ENCODE results near the gene OSGEP.
"Not testable (repeated sequence)": the region's sequence is repeated elsewhere in the genome, so short reads cannot be mapped to it uniquely, and the experiment has no call there.

The OSGEP gene

DNA sequence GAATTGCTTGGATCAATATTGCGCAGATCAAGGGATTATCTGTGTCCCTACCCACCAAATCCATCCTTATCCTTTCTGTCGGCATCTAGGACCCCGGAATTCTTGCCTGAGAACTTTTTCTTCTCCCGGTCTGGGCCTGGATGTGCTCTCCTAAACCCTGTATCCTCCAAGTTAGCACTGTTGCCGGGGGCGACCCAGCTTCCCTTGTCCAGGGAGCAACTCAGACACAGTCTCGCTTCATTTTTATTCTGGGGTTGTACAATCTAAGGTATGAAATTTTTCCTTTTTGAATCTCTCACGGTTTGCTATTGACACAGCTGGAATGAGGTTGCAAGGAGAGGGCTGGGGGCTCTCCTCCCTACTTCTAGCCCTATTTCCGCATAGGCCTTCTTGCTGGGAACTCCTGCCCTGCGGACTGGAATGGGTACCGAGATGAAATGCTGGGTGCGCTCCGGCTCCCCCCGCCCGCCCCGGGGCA lies 14.2 kb upstream of the OSGEP start:
- H3K4me1 ChIP-seq (ENCODE audit: control insufficient read depth, low read depth, low read length) = peaks cover 13% of the 10 kb centered on the region
- no peaks in the 10 kb centered on the region for H3K9me3 ChIP-seq (ENCODE audit: control insufficient read depth, low read depth, low read length)
- H3K4me3 ChIP-seq (ENCODE audit: low read length) = peak overlapping the region; percentile 86
- peaks cover 16% of the 10 kb centered on the region for H3K36me3 ChIP-seq (ENCODE audit: control insufficient read depth, low read depth, low read length)
- no peaks in the 10 kb centered on the region for H3K27me3 ChIP-seq (ENCODE audit: control insufficient read depth, insufficient read depth, low read length)
- H3K9ac ChIP-seq (ENCODE audit: low read length) = peak overlapping the region; percentile 92
- no peak overlapping the region for H3K27ac ChIP-seq (ENCODE audit: low read length)

GRCh38 chr14:20461225-20462141 lies 6.9 kb upstream of the OSGEP start, which contains the start of gene PIP4P1:
Gene PIP4P1 (minus strand): TSS chr14:20461434. CDS start chr14:20461325, 109 bp downstream.
- Histone ChIP-seq H3K27me3 (ENCODE audit: control insufficient read depth, insufficient read depth, low read length) (no peaks in the 10 kb centered on the region), H3K4me1 (ENCODE audit: control insufficient read depth, low read depth, low read length) (peaks cover 7% of the 10 kb centered on the region), H3K9me3 (ENCODE audit: control insufficient read depth, low read depth, low read length) (no peaks in the 10 kb centered on the region), H3K36me3 (ENCODE audit: control insufficient read depth, low read depth, low read length) (peaks cover 38% of the 10 kb centered on the region), H3K9ac (ENCODE audit: low read length) (peak within 1 kb of the TSS; percentile 73), H3K27ac (ENCODE audit: low read length) (peak within 1 kb of the TSS; percentile 75), H3K4me3 (ENCODE audit: low read length) (peak within 1 kb of the TSS; percentile 94)

DNA sequence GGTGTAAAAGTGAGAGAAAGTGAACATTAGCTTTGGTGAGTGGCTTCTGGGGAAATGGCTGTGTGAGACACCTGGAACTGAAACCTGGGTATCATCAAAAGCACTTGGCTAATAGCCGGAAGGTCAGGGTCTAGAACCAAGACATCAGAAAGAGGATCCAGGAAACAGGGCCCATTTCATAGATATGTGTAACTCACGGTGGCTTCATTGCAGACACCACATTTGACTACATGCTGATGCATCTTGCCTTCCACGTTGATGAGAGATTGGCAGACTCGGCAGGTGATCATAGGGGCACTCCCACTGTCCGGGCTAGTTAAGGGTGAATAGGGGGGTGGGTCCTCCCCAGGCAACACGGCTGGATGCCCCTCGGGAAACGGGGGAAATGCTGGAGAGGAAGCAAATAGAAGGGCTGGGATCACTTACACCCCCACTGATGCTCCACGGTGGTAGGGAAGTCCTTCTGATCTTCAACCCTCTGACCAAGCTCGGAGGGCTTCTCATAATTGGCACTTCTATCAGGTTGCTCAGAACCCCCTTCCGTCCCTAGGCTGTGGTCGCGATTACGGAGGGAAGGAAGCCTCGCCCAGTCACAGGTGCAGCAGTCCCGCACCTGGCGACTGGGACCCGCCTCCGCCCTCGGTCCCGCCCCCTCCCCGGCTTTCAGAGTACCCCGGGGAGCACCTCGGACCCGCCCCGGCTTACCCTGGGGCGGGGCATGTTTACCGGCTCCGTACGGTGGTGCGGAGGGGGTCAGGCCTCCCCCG lies 6.0 kb upstream of the OSGEP start:
- Histone ChIP-seq H3K4me3 (ENCODE audit: low read length) (peak overlapping the region; percentile 94), H3K27ac (ENCODE audit: low read length) (no peak overlapping the region), H3K9me3 (ENCODE audit: control insufficient read depth, low read depth, low read length) (no peaks in the 10 kb centered on the region), H3K27me3 (ENCODE audit: control insufficient read depth, insufficient read depth, low read length) (no peaks in the 10 kb centered on the region), H3K36me3 (ENCODE audit: control insufficient read depth, low read depth, low read length) (peaks cover 43% of the 10 kb centered on the region), H3K4me1 (ENCODE audit: control insufficient read depth, low read depth, low read length) (peaks cover 10% of the 10 kb centered on the region), H3K9ac (ENCODE audit: low read length) (peak overlapping the region; percentile 73)

DNA sequence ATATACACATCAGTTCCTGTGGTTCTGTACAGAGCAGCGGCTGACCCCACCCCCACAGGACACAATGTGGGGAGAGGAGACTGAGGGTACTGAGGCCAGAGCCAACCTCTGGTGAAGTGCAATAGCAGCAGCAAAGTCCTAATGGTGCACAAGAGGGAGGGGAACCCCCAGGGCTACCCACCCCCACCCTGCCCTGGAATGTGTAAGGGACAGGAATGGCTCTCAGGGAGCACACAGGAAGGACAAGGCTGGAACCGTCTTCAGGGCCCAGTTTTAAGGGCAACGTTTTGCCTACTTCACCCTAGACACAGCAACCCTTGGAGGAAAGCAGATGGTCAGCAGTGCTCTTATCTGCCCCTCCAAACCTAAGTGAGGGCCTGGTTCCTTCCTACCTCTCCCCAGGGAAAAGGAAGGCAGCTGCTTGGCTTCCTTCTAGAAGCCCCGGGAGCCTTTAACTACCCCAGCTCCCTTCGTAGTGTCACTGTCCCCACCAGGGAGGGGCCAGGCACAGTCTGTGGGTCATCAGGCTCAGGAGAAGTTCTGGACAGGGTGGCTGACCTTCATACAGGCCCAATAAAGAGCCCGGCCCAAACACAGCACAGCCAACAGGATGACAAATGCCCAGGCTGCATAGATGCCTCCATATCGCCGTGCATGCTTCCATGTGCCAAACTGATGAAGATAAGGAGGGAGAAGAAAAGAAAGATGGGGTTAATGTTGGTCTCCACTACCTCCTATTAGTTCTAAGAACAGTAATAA lies 3.6 kb upstream of the OSGEP start:
- H3K36me3 ChIP-seq (ENCODE audit: control insufficient read depth, low read depth, low read length) = peaks cover 43% of the 10 kb centered on the region
- no peak overlapping the region for H3K27ac ChIP-seq (ENCODE audit: low read length)
- no peak overlapping the region for H3K4me3 ChIP-seq (ENCODE audit: low read length)
- peaks cover 10% of the 10 kb centered on the region for H3K4me1 ChIP-seq (ENCODE audit: control insufficient read depth, low read depth, low read length)
- no peak overlapping the region for H3K9ac ChIP-seq (ENCODE audit: low read length)
- H3K27me3 ChIP-seq (ENCODE audit: control insufficient read depth, insufficient read depth, low read length) = no peaks in the 10 kb centered on the region
- no peaks in the 10 kb centered on the region for H3K9me3 ChIP-seq (ENCODE audit: control insufficient read depth, low read depth, low read length)

- Histone ChIP-seq H3K4me1 (ENCODE audit: control insufficient read depth, low read depth, low read length) (peaks cover 7% of the 10 kb centered on the region), H3K27ac (ENCODE audit: low read length) (no peak overlapping the region), H3K27me3 (ENCODE audit: control insufficient read depth, insufficient read depth, low read length) (no peaks in the 10 kb centered on the region), H3K9me3 (ENCODE audit: control insufficient read depth, low read depth, low read length) (no peaks in the 10 kb centered on the region), H3K36me3 (ENCODE audit: control insufficient read depth, low read depth, low read length) (peaks cover 47% of the 10 kb centered on the region), H3K9ac (ENCODE audit: low read length) (no peak overlapping the region), H3K4me3 (ENCODE audit: low read length) (peak overlapping the region; percentile 97)
Measured at GRCh38 chr14:20456971-20457370, 2.4 kb upstream of the OSGEP start.

DNA sequence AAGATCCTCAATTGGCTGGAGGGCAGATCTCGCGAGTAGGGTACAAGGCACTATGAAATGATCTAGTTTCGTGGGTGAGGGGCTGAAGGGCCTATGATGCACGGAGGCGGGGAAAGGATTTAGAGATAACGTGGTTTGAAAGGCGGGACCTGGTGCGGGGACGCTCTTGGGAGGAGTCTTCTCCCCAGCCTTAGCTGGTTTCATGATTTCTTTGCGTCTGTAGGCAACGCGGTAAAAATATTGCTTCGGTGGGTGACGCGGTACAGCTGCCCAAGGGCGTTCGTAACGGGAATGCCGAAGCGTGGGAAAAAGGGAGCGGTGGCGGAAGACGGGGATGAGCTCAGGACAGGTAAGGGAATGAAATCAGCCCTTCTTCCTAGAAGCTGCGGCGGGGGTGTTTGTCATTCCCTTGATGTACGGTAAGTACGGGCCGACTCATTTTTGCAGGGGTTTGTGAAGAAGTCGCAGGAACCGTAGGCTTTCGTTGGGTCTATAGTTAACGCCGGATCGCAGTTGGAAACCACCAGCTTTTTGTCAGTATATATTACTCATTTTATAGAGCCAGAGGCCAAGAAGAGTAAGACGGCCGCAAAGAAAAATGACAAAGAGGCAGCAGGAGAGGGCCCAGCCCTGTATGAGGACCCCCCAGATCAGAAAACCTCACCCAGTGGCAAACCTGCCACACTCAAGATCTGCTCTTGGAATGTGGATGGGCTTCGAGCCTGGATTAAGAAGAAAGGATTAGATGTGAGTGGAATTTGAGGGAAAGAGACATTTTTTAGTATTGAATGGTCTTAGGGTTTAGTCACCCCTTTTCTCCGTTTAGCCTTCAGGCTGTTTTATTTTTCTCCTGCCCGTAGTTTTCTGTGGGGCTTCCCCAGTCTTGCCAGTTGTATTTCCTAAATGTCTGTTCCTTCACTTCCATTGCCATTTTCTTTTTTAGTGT lies 1.0 kb upstream of the OSGEP start:
- no peaks in the 10 kb centered on the region for H3K9me3 ChIP-seq (ENCODE audit: control insufficient read depth, low read depth, low read length)
- H3K4me1 ChIP-seq (ENCODE audit: control insufficient read depth, low read depth, low read length) = peaks cover 7% of the 10 kb centered on the region
- peak overlapping the region; percentile 97 for H3K27ac ChIP-seq (ENCODE audit: low read length)
- peak overlapping the region; percentile 99 for H3K9ac ChIP-seq (ENCODE audit: low read length)
- H3K4me3 ChIP-seq (ENCODE audit: low read length) = peak overlapping the region; percentile 97
- peaks cover 59% of the 10 kb centered on the region for H3K36me3 ChIP-seq (ENCODE audit: control insufficient read depth, low read depth, low read length)
- H3K27me3 ChIP-seq (ENCODE audit: control insufficient read depth, insufficient read depth, low read length) = no peaks in the 10 kb centered on the region

GRCh38 chr14:20452831-20453230 lies 1.8 kb downstream of the OSGEP start:
- H3K27ac ChIP-seq (ENCODE audit: low read length); H3K4me3 ChIP-seq (ENCODE audit: low read length); H3K4me1 ChIP-seq (ENCODE audit: control insufficient read depth, low read depth, low read length); H3K9me3 ChIP-seq (ENCODE audit: control insufficient read depth, low read depth, low read length); H3K27me3 ChIP-seq (ENCODE audit: control insufficient read depth, insufficient read depth, low read length); H3K9ac ChIP-seq (ENCODE audit: low read length): not testable (repeated sequence)
- H3K36me3 ChIP-seq (ENCODE audit: control insufficient read depth, low read depth, low read length) = peaks cover 61% of the 10 kb centered on the region

DNA sequence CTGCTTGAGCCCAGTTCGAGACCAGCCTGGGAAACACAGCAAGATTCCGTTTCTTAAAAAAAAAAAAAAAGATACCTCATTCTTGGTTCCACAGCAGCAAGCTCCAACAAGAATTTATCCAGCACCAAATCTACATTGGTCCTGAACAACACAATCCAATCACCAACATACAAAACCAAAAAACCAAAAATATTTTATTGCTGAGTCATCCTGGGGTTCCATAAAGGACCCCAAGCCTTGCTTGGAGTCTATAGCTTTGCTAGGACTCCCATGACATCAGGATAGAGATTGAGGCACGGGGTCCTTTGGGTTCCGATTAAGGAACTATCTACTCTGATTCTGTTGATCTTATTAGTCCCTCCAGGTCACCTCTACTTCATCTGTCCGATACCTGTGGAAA lies 7.7 kb downstream of the OSGEP start:
- H3K9me3 ChIP-seq (ENCODE audit: control insufficient read depth, low read depth, low read length) = no peaks in the 10 kb centered on the region
- H3K27me3 ChIP-seq (ENCODE audit: control insufficient read depth, insufficient read depth, low read length) = no peaks in the 10 kb centered on the region
- H3K9ac ChIP-seq (ENCODE audit: low read length) = no peak overlapping the region
- H3K4me1 ChIP-seq (ENCODE audit: control insufficient read depth, low read depth, low read length) = no peaks in the 10 kb centered on the region
- peaks cover 64% of the 10 kb centered on the region for H3K36me3 ChIP-seq (ENCODE audit: control insufficient read depth, low read depth, low read length)
- no peak overlapping the region for H3K4me3 ChIP-seq (ENCODE audit: low read length)
- H3K27ac ChIP-seq (ENCODE audit: low read length) = no peak overlapping the region

DNA sequence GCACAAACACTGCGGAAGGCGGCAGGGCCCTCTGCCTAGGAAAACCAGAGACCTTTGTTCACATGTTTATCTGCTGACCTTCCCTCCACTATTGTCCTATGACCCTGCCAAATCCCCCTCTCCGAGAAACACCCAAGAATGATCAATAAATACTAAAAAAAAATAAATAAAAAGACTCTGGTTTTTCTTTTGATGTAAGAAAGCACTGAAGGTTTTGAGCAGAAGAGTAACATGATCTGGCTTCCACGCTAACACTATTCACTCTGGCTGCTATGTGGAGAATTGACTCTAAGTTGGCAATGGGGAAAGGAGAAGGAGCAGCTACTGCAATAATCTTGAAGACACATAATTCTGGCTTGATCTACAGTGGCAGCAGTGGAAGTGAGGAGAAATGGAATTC lies 11.0 kb downstream of the OSGEP start:
- H3K9ac ChIP-seq (ENCODE audit: low read length); H3K27me3 ChIP-seq (ENCODE audit: control insufficient read depth, insufficient read depth, low read length); H3K27ac ChIP-seq (ENCODE audit: low read length); H3K4me1 ChIP-seq (ENCODE audit: control insufficient read depth, low read depth, low read length); H3K9me3 ChIP-seq (ENCODE audit: control insufficient read depth, low read depth, low read length); H3K4me3 ChIP-seq (ENCODE audit: low read length): not testable (repeated sequence)
- H3K36me3 ChIP-seq (ENCODE audit: control insufficient read depth, low read depth, low read length) = peaks cover 35% of the 10 kb centered on the region

- Histone ChIP-seq H3K27me3 (ENCODE audit: control insufficient read depth, insufficient read depth, low read length) (no peaks in the 10 kb centered on the region), H3K4me3 (ENCODE audit: low read length) (no peak overlapping the region), H3K9ac (ENCODE audit: low read length) (no peak overlapping the region), H3K9me3 (ENCODE audit: control insufficient read depth, low read depth, low read length) (no peaks in the 10 kb centered on the region), H3K27ac (ENCODE audit: low read length) (no peak overlapping the region), H3K4me1 (ENCODE audit: control insufficient read depth, low read depth, low read length) (no peaks in the 10 kb centered on the region), H3K36me3 (ENCODE audit: control insufficient read depth, low read depth, low read length) (peaks cover 13% of the 10 kb centered on the region)
Measured at GRCh38 chr14:20441461-20441860, 13.2 kb downstream of the OSGEP start.
